ENCODE data around the gene SGCA. TPM values are rescaled to one million over a fixed set of nuclear protein-coding genes. Genes with fewer than 3 reads are reported as not detected.

SGCA gene
- total RNA-seq, 1 donor from 2014 or later = not detected

- no peak for DNase-seq (ENCODE audit: low spot score)
- no peaks in the 10 kb centered on the region for H3K36me3 ChIP-seq
- no peak overlapping the region for H3K9ac ChIP-seq
- no peaks in the 10 kb centered on the region for H3K9me3 ChIP-seq (ENCODE audit: low read depth)
- H3K27ac ChIP-seq = no peak overlapping the region
- H4K20me1 ChIP-seq (ENCODE audit: low read depth) = no peaks in the 10 kb centered on the region
- TF ChIP-seq EZH2 (IDR thresholded peaks at IDR 0.05) = no peak
- no peak for TF ChIP-seq EZH2phosphoT487 (IDR thresholded peaks at IDR 0.05)
- no peak for TF ChIP-seq CTCF (IDR thresholded peaks at IDR 0.05)
- H2AFZ ChIP-seq (replicated peaks) = no peak overlapping the region
- H3K27me3 ChIP-seq = no peaks in the 10 kb centered on the region
- no peak overlapping the region for H3K4me3 ChIP-seq
- no peaks in the 10 kb centered on the region for H3K9me3 Mint-ChIP-seq
- peaks cover 53% of the 10 kb centered on the region for H3K4me1 Mint-ChIP-seq
- no peak overlapping the region for H3K4me2 ChIP-seq
- peaks cover 10% of the 10 kb centered on the region for H3K27me3 Mint-ChIP-seq (ENCODE audit: insufficient read depth, low read depth)
- H3K4me1 ChIP-seq = peaks cover 33% of the 10 kb centered on the region
- H3K27ac Mint-ChIP-seq = no peak overlapping the region
- H3K4me3 Mint-ChIP-seq = no peak overlapping the region
- H3K36me3 Mint-ChIP-seq = peaks cover 4% of the 10 kb centered on the region
- H3K79me2 ChIP-seq (ENCODE audit: low read depth) = no peaks in the 10 kb centered on the region
- H3F3A ChIP-seq (ENCODE audit: low read depth) = peaks cover 20% of the 10 kb centered on the region
Observed at GRCh38 chr17:50181144-50181543, 15.3 kb downstream of the SGCA start.

GRCh38 chr17:50181591-50182560 lies 16.1 kb downstream of the SGCA start:
- Histone ChIP-seq H3K36me3 (no peaks in the 10 kb centered on the region), H3K27me3 (no peaks in the 10 kb centered on the region), H4K20me1 (ENCODE audit: low read depth) (no peaks in the 10 kb centered on the region), H3F3A (ENCODE audit: low read depth) (peaks cover 17% of the 10 kb centered on the region), H3K27ac (no peak overlapping the region), H3K4me3 (no peak overlapping the region), H3K4me2 (no peak overlapping the region), H3K79me2 (ENCODE audit: low read depth) (no peaks in the 10 kb centered on the region), H3K9me3 (ENCODE audit: low read depth) (no peaks in the 10 kb centered on the region), H3K4me1 (peaks cover 33% of the 10 kb centered on the region), H2AFZ (replicated peaks) (no peak overlapping the region), H3K9ac (no peak overlapping the region)
- Mint-ChIP-seq H3K9me3 (no peaks in the 10 kb centered on the region), H3K27me3 (ENCODE audit: insufficient read depth, low read depth) (peaks cover 10% of the 10 kb centered on the region), H3K4me1 (peaks cover 53% of the 10 kb centered on the region), H3K4me3 (no peak overlapping the region), H3K27ac (peak overlapping the region; percentile 22), H3K36me3 (peaks cover 4% of the 10 kb centered on the region)
- DNase-seq (ENCODE audit: low spot score) = no peak
- TF ChIP-seq CTCF (IDR thresholded peaks at IDR 0.05) = no peak
- no peak for TF ChIP-seq EZH2phosphoT487 (IDR thresholded peaks at IDR 0.05)
- no peak for TF ChIP-seq EZH2 (IDR thresholded peaks at IDR 0.05)

- H3F3A ChIP-seq (ENCODE audit: low read depth) = peaks cover 13% of the 10 kb centered on the region
- peaks cover 6% of the 10 kb centered on the region for H3K27me3 Mint-ChIP-seq (ENCODE audit: insufficient read depth, low read depth)
- TF ChIP-seq EZH2phosphoT487 (IDR thresholded peaks at IDR 0.05) (no peak), CTCF (IDR thresholded peaks at IDR 0.05) (no peak), EZH2 (IDR thresholded peaks at IDR 0.05) (no peak)
- peaks cover 30% of the 10 kb centered on the region for H3K4me1 ChIP-seq
- no peaks in the 10 kb centered on the region for H4K20me1 ChIP-seq (ENCODE audit: low read depth)
- H3K9me3 Mint-ChIP-seq = no peaks in the 10 kb centered on the region
- no peak for DNase-seq (ENCODE audit: low spot score)
- H3K36me3 ChIP-seq = no peaks in the 10 kb centered on the region
- no peak overlapping the region for H3K9ac ChIP-seq
- no peak overlapping the region for H3K4me3 ChIP-seq
- no peaks in the 10 kb centered on the region for H3K79me2 ChIP-seq (ENCODE audit: low read depth)
- H3K27me3 ChIP-seq = no peaks in the 10 kb centered on the region
- H3K27ac Mint-ChIP-seq = no peak overlapping the region
- no peaks in the 10 kb centered on the region for H3K9me3 ChIP-seq (ENCODE audit: low read depth)
- H3K4me1 Mint-ChIP-seq = peaks cover 50% of the 10 kb centered on the region
- H2AFZ ChIP-seq (replicated peaks) = no peak overlapping the region
- peak overlapping the region; percentile 24 for H3K4me3 Mint-ChIP-seq
- no peak overlapping the region for H3K4me2 ChIP-seq
- no peak overlapping the region for H3K27ac ChIP-seq
- peaks cover 4% of the 10 kb centered on the region for H3K36me3 Mint-ChIP-seq
Observed at GRCh38 chr17:50182783-50183420, 17.1 kb downstream of the SGCA start.
